WTC11 (cell line): ENCODE results near the gene POMC. TPM values are rescaled to one million over a fixed set of nuclear protein-coding genes. Genes with fewer than 3 reads are reported as not detected.

Experiments used
- ATAC-seq: fragments of 200-7000 bp; cut with Tn5 transposase; 2 replicates; pipeline ENCODE4 v1.10.0; 2021; ENCODE audit warnings: mild to moderate bottlenecking, moderate library complexity
- CTCF ChIA-PET: fragments of 300-600 bp; sonication (Branson Sonifier 250); formaldehyde crosslinking; loops from one replicate; lab custom pipeline; 2021; ENCODE audit warnings: antibody characterized with exemption; lab: Charles Lee
- POLR2A ChIA-PET: fragments of 350-600 bp; sonication (Branson Sonifier 250); formaldehyde crosslinking; loops from one replicate; lab custom pipeline; 2021; ENCODE audit warnings: antibody characterized with exemption; lab: Charles Lee
- DNase-seq: peaks from one replicate; pipeline ENCODE4 v3.0.0; 2021; ENCODE audit warnings: low spot score
- H3K27ac Mint-ChIP-seq: 2 replicates; pipeline ENCODE4 v1.8.0; 2021; ENCODE audit warnings: mixed read lengths
- H3K27me3 Mint-ChIP-seq: 2 replicates; pipeline ENCODE4 v1.8.0; 2021; ENCODE audit warnings: low read depth, mild to moderate bottlenecking, moderate library complexity, mixed read lengths
- H3K36me3 Mint-ChIP-seq: 2 replicates; pipeline ENCODE4 v1.8.0; 2021; ENCODE audit warnings: mixed read lengths
- H3K4me1 Mint-ChIP-seq: 2 replicates; pipeline ENCODE4 v1.8.0; 2022; ENCODE audit warnings: mixed read lengths
- H3K4me3 Mint-ChIP-seq: 2 replicates; pipeline ENCODE4 v1.8.0; 2021; ENCODE audit warnings: mild to moderate bottlenecking, moderate library complexity, mixed read lengths
- H3K9me3 Mint-ChIP-seq: 2 replicates; pipeline ENCODE4 v1.8.0; 2021; ENCODE audit warnings: mixed read lengths
- ETV6 ChIP-seq: sonication (generic); formaldehyde crosslinking; IDR thresholded peaks from 2 replicates; pipeline ENCODE4 v1.8.1; 2022; ENCODE audit warnings: mild to moderate bottlenecking, missing genetic modification reagents
- HMGA2 ChIP-seq: fragments of 250-450 bp; sonication (Bioruptor Pico); IDR thresholded peaks from 2 replicates; pipeline ENCODE4 v1.4.0; 2021; ENCODE audit warnings: mild to moderate bottlenecking, moderate library complexity
- NFYB ChIP-seq: sonication (generic); formaldehyde crosslinking; conservative IDR thresholded peaks from 2 replicates; pipeline ENCODE4 v1.8.0; 2022; ENCODE audit warnings: low read depth, missing genetic modification reagents
- NR1H2 ChIP-seq: sonication (generic); formaldehyde crosslinking; IDR thresholded peaks from 2 replicates; pipeline ENCODE4 v1.9.0; 2021; ENCODE audit warnings: mild to moderate bottlenecking, moderate library complexity, missing genetic modification reagents
- SMAD4 ChIP-seq: sonication (generic); formaldehyde crosslinking; IDR thresholded peaks from 2 replicates; pipeline ENCODE4 v1.8.0; 2022; ENCODE audit warnings: mild to moderate bottlenecking, missing genetic modification reagents
- ZNF317 ChIP-seq: sonication (generic); formaldehyde crosslinking; IDR thresholded peaks from 2 replicates; pipeline ENCODE4 v1.8.1; 2023; ENCODE audit warnings: low read depth, mild to moderate bottlenecking, moderate library complexity, missing genetic modification reagents, borderline replicate concordance
- ZNF396 ChIP-seq: fragments of 250-450 bp; sonication (Bioruptor Pico); IDR thresholded peaks from 2 replicates; pipeline ENCODE4 v1.8.0; 2021; ENCODE audit warnings: mild to moderate bottlenecking, moderate library complexity, borderline replicate concordance
- ZNF416 ChIP-seq: fragments of 250-450 bp; sonication (Bioruptor Pico); IDR thresholded peaks from 2 replicates; pipeline ENCODE4 v1.9.0; 2021; ENCODE audit warnings: mild to moderate bottlenecking, inconsistent platforms
- ZNF671 ChIP-seq: fragments of 250-450 bp; sonication (Bioruptor Pico); IDR thresholded peaks from 2 replicates; pipeline ENCODE4 v1.8.0; 2021; ENCODE audit warnings: mild to moderate bottlenecking
- total RNA-seq: library from RNA; stranded (reverse); gene quantifications from 3 replicates; pipeline ENCODE4 v1.2.3, GENCODE V29; 2021
- TF ChIP-seq, protein P1 (sequence below): fragments of 250-450 bp; sonication (Bioruptor Pico); IDR thresholded peaks from 2 replicates; pipeline ENCODE4 v1.9.0; 2021; ENCODE audit warnings: mild to moderate bottlenecking
- TF ChIP-seq, protein P2 (sequence below): sonication (generic); formaldehyde crosslinking; IDR thresholded peaks from 2 replicates; pipeline ENCODE4 v1.8.0; 2023; ENCODE audit warnings: mild to moderate bottlenecking, missing genetic modification reagents
- TF ChIP-seq, protein P3 (sequence below): fragments of 250-450 bp; sonication (Bioruptor Pico); IDR thresholded peaks from 2 replicates; pipeline ENCODE4 v1.9.0; 2021; ENCODE audit warnings: mild to moderate bottlenecking, borderline replicate concordance
- TF ChIP-seq, protein P4 (sequence below): sonication (generic); formaldehyde crosslinking; IDR thresholded peaks from 2 replicates; pipeline ENCODE4 v1.8.1; 2022; ENCODE audit warnings: mild to moderate bottlenecking, moderate library complexity, missing genetic modification reagents
- TF ChIP-seq, protein P5 (sequence below): sonication (generic); formaldehyde crosslinking; IDR thresholded peaks from 2 replicates; pipeline ENCODE4 v1.8.1; 2022; ENCODE audit warnings: low read depth, mild to moderate bottlenecking, moderate library complexity, missing genetic modification reagents, borderline replicate concordance

POMC gene
- total RNA-seq, 1 experiment from 2014 or later = 3.2 TPM

DNA sequence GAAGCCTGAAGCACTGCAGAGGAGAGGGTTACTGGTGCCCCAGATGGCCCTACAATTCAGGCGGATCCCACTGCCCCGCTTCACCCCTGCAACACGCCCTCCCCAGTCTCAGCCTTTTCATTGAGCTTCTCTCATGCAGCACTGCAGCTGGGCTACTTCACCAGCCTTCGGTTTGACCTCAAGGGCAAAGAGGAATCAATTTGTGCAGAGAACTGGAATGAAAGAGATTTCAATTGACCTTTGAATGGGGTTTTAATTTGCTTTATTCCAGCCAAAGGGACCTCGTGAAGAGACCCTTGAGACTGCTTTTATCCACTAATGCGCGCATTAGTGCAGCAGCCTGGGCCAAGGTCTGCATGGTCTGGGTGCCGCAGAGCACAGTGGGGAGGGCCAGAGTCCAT is 8.8 kb upstream of the POMC start (continued):
- TF ChIP-seq, protein P1, sequence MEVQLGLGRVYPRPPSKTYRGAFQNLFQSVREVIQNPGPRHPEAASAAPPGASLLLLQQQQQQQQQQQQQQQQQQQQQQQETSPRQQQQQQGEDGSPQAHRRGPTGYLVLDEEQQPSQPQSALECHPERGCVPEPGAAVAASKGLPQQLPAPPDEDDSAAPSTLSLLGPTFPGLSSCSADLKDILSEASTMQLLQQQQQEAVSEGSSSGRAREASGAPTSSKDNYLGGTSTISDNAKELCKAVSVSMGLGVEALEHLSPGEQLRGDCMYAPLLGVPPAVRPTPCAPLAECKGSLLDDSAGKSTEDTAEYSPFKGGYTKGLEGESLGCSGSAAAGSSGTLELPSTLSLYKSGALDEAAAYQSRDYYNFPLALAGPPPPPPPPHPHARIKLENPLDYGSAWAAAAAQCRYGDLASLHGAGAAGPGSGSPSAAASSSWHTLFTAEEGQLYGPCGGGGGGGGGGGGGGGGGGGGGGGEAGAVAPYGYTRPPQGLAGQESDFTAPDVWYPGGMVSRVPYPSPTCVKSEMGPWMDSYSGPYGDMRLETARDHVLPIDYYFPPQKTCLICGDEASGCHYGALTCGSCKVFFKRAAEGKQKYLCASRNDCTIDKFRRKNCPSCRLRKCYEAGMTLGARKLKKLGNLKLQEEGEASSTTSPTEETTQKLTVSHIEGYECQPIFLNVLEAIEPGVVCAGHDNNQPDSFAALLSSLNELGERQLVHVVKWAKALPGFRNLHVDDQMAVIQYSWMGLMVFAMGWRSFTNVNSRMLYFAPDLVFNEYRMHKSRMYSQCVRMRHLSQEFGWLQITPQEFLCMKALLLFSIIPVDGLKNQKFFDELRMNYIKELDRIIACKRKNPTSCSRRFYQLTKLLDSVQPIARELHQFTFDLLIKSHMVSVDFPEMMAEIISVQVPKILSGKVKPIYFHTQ (CRISPR knock-in tag) = no peak
- TF ChIP-seq, protein P2, sequence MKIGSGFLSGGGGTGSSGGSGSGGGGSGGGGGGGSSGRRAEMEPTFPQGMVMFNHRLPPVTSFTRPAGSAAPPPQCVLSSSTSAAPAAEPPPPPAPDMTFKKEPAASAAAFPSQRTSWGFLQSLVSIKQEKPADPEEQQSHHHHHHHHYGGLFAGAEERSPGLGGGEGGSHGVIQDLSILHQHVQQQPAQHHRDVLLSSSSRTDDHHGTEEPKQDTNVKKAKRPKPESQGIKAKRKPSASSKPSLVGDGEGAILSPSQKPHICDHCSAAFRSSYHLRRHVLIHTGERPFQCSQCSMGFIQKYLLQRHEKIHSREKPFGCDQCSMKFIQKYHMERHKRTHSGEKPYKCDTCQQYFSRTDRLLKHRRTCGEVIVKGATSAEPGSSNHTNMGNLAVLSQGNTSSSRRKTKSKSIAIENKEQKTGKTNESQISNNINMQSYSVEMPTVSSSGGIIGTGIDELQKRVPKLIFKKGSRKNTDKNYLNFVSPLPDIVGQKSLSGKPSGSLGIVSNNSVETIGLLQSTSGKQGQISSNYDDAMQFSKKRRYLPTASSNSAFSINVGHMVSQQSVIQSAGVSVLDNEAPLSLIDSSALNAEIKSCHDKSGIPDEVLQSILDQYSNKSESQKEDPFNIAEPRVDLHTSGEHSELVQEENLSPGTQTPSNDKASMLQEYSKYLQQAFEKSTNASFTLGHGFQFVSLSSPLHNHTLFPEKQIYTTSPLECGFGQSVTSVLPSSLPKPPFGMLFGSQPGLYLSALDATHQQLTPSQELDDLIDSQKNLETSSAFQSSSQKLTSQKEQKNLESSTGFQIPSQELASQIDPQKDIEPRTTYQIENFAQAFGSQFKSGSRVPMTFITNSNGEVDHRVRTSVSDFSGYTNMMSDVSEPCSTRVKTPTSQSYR (CRISPR knock-in tag) = no peak
- TF ChIP-seq ZNF416 (CRISPR knock-in tag) (no peak), ZNF317 (CRISPR knock-in tag) (no peak), ZNF671 (no peak), NR1H2 (CRISPR knock-in tag) (no peak), SMAD4 (CRISPR knock-in tag) (no peak)

DNA sequence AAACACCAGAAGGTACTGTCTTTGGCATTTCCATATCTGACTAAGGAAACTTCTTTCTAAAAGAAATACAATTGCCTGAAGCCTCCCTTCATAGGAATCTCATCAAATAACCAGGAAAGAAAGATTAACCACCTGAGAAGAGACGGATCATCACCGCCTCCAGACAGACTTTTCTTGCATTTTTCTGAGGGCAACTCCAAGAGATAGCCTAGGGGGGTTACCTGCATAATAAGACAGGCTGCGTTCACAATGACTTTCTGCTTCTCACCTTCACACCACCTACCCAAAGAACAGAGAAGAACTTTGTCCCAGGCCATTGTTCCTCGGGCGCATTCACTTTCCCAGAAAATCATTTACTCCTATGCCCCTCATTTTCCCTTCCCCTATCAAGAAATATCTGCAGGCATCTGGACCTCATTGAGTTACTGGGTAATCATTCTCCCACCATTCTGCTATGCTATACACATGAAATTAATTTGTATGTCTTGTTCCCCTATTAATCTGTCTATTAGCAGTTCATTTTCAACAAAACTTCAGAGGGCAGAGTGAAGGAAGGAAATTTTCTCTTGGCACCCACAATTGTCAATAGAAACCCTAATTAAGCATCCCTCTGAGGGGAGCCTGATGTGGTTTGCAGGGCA is 8.3 kb upstream of the POMC start:
- Mint-ChIP-seq H3K36me3 (no peaks in the 10 kb centered on the region), H3K27me3 (peaks cover 2% of the 10 kb centered on the region), H3K9me3 (peaks cover under 1% of the 10 kb centered on the region), H3K4me1 (0 out of 2 replicates have a peak, but pooled peaks cover 4% of the 10 kb centered on the region), H3K4me3 (no peak overlapping the region), H3K27ac (no peak overlapping the region)
- ATAC-seq (no peak), DNase-seq (no peak)
- CTCF ChIA-PET = interaction anchor here (1.5 kb wide), 1 partner anchor 11 kb away, joined by 6 read pairs; no protein-coding TSS in a partner anchor
- POLR2A ChIA-PET = no interaction called here
- TF ChIP-seq, protein P3, sequence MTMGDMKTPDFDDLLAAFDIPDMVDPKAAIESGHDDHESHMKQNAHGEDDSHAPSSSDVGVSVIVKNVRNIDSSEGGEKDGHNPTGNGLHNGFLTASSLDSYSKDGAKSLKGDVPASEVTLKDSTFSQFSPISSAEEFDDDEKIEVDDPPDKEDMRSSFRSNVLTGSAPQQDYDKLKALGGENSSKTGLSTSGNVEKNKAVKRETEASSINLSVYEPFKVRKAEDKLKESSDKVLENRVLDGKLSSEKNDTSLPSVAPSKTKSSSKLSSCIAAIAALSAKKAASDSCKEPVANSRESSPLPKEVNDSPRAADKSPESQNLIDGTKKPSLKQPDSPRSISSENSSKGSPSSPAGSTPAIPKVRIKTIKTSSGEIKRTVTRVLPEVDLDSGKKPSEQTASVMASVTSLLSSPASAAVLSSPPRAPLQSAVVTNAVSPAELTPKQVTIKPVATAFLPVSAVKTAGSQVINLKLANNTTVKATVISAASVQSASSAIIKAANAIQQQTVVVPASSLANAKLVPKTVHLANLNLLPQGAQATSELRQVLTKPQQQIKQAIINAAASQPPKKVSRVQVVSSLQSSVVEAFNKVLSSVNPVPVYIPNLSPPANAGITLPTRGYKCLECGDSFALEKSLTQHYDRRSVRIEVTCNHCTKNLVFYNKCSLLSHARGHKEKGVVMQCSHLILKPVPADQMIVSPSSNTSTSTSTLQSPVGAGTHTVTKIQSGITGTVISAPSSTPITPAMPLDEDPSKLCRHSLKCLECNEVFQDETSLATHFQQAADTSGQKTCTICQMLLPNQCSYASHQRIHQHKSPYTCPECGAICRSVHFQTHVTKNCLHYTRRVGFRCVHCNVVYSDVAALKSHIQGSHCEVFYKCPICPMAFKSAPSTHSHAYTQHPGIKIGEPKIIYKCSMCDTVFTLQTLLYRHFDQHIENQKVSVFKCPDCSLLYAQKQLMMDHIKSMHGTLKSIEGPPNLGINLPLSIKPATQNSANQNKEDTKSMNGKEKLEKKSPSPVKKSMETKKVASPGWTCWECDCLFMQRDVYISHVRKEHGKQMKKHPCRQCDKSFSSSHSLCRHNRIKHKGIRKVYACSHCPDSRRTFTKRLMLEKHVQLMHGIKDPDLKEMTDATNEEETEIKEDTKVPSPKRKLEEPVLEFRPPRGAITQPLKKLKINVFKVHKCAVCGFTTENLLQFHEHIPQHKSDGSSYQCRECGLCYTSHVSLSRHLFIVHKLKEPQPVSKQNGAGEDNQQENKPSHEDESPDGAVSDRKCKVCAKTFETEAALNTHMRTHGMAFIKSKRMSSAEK (CRISPR knock-in tag) = no peak
- no peak for TF ChIP-seq NFYB (CRISPR knock-in tag)
- TF ChIP-seq, protein P4, sequence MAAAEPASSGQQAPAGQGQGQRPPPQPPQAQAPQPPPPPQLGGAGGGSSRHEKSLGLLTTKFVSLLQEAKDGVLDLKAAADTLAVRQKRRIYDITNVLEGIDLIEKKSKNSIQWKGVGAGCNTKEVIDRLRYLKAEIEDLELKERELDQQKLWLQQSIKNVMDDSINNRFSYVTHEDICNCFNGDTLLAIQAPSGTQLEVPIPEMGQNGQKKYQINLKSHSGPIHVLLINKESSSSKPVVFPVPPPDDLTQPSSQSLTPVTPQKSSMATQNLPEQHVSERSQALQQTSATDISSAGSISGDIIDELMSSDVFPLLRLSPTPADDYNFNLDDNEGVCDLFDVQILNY (CRISPR knock-in tag) = no peak
- TF ChIP-seq ZNF396 (CRISPR knock-in tag) = no peak
- TF ChIP-seq ETV6 (CRISPR knock-in tag) = no peak
- TF ChIP-seq, protein P5, sequence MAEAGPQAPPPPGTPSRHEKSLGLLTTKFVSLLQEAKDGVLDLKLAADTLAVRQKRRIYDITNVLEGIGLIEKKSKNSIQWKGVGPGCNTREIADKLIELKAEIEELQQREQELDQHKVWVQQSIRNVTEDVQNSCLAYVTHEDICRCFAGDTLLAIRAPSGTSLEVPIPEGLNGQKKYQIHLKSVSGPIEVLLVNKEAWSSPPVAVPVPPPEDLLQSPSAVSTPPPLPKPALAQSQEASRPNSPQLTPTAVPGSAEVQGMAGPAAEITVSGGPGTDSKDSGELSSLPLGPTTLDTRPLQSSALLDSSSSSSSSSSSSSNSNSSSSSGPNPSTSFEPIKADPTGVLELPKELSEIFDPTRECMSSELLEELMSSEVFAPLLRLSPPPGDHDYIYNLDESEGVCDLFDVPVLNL (CRISPR knock-in tag) = no peak
- TF ChIP-seq HMGA2 (CRISPR knock-in tag) = no peak
